HG02973 (cell line): ENCODE measurements around the gene ADPRH.

Source experiments
- ATAC-seq: cut with Tn5 transposase; IDR thresholded peaks from one replicate; pipeline ENCODE4 v1.9.1; 2021; ENCODE audit warnings: moderate library complexity; ENCODE audit not compliant: unreplicated experiment

The ADPRH gene

DNA sequence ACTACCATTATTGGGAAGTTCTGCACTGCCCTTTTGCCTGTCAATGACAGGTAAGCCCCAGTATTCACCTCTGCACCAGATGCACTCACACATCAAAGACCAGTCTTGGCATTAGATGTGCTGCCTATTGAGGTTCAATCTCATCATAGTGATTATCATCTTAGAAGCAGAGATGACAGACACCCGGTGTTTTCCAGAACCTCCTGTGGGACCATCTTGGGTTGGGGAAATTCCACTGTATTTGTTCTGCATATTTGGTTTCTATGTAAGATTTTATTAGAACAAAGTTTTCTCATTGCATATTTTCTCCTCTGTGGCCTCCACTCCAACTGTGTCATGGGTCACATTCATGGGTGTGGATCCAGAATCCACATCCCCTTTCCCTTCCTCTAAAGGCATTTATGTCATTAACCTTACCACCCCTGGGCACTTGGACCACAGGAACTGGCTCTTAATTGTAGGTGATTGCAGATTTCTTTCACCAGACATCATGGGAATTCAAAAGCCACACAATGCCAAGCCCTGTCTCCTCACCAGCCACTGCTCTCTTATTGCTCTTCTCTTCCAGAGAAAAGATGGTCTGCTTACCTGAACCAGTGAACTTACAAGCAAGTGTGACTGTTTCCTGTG, 49.6 kb downstream of the ADPRH start:
- peak; percentile 36 for ATAC-seq

DNA sequence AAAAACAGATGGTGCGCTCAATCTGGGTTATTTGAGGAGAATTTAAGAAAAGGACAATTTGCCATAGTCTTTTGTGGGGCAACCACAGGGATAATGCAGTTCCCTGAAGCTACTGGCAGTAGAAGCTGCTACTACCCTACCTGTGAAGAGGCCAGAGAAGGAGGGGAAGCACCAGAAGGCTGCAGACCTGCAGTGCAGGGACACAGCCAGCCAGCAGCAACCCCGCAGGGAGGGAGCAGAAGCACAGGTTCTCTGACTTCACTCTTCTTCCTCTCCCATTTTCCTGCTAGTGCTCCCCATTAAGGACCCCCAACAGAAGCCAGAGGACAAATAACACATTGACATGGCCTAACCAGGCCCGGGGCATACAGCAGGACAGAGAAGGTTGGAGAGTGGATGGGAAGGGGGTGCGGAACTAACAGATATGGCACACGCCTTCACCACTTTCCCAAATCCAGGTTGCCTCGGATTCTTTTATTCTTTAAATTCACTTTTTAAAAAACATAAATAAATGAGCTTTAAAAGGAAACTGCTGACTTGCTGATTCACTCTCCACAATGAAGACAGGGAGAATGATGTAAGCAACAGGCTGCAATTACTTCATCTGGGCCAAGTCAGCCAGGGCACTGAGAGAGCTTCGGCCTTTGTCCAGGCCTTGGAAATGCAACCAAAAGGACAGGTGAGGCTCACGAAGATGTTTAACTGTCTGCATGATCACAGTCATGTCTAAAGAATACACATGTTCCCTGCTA, 51.0 kb downstream of the ADPRH start:
- no peak for ATAC-seq

DNA sequence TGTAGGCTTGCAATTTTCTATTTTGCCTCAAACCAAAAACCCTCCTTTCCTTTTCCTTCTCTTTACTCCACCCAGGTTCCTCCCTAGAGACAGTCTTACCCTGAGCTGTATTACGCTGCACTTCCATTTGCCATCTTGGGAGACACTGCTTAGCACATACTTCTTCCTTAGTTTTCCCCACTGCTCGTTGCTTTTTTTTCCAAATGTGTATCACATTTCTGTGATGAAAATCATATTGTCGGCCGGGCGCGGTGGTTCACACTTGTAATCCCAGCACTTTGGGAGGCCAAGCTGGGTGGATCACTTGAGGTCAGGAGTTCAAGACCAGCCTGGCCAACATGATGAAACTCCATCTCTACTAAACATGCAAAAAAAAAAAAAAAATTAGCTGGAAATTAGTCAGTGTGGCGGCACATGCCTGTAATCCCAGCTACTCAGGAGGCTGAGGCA, 51.6 kb downstream of the ADPRH start:
- ATAC-seq, result no peak

DNA sequence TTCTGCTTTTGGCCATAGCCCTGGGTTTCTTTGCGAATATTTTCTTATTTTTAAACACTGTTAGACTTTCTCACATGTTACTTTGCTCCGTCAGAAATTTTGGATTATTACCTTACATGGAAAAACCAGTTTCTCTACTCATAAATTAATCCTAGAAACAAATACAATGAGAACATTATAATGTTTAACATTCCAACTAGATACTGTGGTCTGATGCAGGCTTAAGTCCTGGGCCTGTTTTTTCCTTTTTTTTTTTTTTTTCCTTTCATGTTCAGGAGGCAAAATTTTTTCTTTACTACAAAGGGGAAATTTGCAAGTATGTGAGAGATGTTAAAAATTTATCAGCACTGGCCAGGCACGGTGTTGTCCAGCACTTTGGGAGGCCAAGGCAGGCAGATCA, 52.2 kb downstream of the ADPRH start:
- no peak for ATAC-seq

DNA sequence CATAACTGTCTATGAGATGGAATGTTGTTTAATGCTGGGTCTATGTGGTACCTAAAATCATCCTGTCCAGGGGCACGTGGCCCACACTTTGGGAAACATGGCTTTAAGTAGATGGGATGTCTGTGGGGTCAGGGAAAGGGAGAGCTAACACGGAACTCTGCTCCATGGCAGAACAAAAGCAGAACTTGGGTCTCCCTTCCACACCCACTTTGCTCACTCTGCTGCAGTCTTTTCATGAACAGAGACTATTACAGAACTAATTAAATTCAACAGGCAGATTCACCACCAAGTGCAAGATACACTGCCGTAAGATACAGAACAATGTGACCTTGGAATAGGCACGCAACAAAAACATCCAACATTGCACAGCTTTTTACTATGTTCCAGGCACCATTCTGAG, 52.9 kb downstream of the ADPRH start:
- ATAC-seq, result no peak

DNA sequence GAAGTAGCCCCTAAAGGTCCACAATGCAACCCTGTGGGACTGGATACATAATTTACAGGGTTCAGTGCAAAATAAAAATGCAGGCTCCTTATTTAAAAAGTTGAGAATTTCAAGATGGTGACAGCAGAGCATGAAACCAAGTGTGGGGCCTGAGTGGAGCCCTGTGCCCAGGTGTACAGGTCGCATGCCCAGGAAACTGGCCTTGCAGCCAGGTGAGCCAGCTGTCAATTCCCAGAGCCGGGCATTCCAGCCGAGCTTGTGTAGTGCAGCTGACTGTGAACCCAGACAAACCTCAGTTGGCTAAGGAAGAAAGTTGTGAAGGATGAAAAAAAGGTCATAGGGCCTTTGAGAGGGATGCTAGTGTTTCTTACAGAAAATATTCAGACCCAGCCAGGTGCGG, 53.5 kb downstream of the ADPRH start:
- no peak for ATAC-seq

DNA sequence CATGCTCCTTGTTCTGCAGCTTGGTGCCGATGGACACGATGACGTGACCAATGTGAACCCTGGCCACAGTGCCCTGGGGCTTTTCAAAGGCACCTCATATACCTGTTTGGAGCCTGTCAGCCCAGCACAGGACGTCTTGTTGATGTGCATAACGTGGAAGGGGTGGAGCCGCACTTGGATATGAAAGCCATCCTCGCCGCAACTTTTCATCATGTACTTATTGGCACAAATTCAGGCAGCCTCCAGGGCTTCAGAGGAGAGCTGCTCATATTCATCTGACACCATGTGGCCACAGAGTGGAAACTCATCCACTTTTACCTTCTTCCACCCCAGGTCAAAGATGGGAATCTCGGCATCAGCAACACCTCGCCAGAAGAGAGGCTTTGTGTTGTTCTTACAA, 56.4 kb downstream of the ADPRH start:
- no peak for ATAC-seq

DNA sequence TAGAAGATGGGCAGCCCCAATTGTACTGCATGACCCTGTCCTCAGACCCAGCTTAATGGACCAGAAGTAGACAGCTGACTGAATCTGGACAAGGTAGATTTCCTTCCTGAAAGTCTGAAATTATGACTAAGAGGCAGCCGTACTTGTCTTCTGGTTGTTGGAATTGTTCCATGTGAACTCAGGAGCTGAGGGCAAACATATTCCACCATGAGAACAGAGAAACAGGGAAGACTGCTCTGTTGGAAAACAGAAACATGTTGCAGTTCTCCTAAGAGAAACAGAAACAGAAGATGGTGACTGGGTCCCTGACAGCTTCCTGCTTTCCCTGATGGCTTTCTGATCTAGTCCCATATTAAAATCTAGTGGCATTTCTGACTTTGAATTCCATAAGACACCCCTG, 57.0 kb downstream of the ADPRH start:
- no peak for ATAC-seq

DNA sequence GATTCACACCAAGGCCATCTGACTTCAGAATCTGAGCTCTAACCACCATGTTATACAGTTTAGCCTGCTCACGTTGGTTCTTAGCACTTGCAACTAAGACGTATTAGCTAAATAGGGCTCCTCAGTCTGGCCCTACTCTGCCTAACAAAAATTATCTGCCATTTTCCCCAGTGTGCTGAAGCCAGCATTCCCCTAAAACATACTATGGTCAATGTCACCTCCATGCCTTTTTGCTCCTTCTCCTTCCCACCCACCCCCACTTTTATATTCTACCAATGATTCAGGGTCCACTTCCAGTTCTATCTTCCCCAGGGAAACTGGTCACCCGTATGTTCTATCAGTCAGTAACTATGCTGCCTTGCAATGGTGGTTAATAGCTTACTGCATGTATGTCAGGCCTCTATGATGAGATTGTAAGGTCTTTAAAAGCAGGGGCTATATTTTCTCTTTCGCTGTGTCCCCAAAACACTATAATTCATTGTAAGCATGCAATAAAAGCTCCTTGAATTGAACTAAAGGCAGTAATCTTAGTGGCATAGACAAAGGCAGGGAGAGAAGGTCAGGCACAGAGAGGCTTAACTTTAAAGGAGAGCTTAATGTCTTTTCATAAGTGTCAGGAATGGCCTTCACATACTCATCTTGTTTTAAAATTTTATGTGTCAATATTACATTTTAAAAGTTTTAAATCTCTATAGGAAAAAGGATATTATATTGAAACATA, 57.8 kb downstream of the ADPRH start:
- ATAC-seq, result no peak

DNA sequence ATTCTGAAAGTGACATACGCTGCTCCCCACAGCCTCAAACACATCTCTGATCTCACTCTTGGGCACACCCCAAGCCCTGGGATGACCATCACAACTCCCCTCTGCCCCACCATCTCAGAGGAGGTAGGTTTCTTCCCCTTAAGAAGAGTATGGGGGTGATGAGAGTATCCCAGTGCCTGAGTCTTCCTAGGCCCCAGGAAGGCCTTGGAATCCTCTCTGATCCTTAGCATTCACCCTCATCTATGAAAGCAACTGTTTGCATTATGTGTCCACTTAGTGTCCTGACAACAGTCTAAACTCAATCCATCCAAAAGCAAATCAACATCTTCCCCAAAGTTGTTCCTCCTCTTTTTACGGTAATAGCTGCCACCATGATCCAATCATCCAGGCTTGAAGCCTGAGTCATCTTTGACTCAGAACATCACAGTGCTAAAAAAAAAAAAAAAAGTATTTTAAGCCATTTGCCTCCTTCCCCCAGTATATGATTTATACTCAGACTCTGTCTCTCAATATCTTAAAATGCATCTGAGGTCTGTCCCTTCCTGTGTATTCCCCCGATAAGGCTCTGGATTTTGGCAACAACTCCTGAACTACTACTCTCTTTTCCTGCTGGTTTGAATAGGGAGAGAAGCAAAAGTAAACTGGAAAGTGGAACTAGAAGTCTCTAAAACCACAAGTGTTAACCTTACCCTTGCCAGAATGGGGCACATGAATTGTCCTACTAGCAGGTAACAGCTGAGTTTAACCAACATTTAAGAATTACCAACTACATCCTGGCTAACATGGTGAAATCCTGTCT, 58.6 kb downstream of the ADPRH start:
- peak; percentile 25 for ATAC-seq
